Ishikawa (cell line): ENCODE results near the gene TNFAIP6.

Experiments
- CEBPB ChIP-seq: IDR thresholded peaks from 2 replicates; pipeline ENCODE4 v1.6.1; 2012
- CREB1 ChIP-seq: IDR thresholded peaks from 2 replicates; pipeline ENCODE4 v1.6.1; 2012; ENCODE audit warnings: low read depth
- EP300 ChIP-seq: IDR thresholded peaks from 2 replicates; pipeline ENCODE4 v1.6.1; 2012; ENCODE audit warnings: borderline replicate concordance
- FOXM1 ChIP-seq: IDR thresholded peaks from 2 replicates; pipeline ENCODE4 v1.6.1; 2012; ENCODE audit warnings: low read depth, borderline replicate concordance
- MAX ChIP-seq: IDR thresholded peaks from 2 replicates; pipeline ENCODE4 v1.6.1; 2012
- RAD21 ChIP-seq: IDR thresholded peaks from 2 replicates; pipeline ENCODE4 v1.6.1; 2012; ENCODE audit warnings: low read depth
- TAF1 ChIP-seq: IDR thresholded peaks from 2 replicates; pipeline ENCODE4 v1.6.1; 2012; ENCODE audit warnings: low read depth, mild to moderate bottlenecking
- TEAD4 ChIP-seq: IDR thresholded peaks from 2 replicates; pipeline ENCODE4 v1.6.1; 2012
- YY1 ChIP-seq: IDR thresholded peaks from 2 replicates; pipeline ENCODE4 v1.6.1; 2012; ENCODE audit warnings: low read depth
- ZBTB7A ChIP-seq: IDR thresholded peaks from 2 replicates; pipeline ENCODE4 v1.6.1; 2012; ENCODE audit warnings: low read depth

DNA sequence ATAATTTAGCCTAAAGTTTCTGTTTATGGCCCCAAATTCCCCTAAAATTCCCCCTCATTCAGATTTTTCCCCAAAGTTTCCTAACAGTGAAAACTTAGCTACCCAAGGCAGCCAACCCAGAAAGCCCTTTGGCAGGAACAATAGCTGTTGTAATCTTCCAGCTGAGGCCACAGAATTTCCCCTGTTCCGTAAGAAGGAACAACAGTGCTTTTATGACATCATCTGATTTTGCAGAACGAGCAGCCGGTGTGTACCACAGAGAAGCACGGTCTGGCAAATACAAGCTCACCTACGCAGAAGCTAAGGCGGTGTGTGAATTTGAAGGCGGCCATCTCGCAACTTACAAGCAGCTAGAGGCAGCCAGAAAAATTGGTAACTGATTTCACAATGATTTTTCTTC lies 6.3 kb downstream of the TNFAIP6 start:
- TF ChIP-seq CEBPB: no peak
- no peak for TF ChIP-seq ZBTB7A
- no peak for TF ChIP-seq CREB1
- TF ChIP-seq EP300: no peak
- TF ChIP-seq TEAD4: no peak
- TF ChIP-seq MAX: no peak
- TF ChIP-seq FOXM1: no peak
- no peak for TF ChIP-seq RAD21
- TF ChIP-seq TAF1: no peak
- TF ChIP-seq YY1: no peak
